Measurements from ENCODE around the gene AP5B1.

- TF ChIP-seq CBX8 (IDR thresholded peaks at IDR 0.05; ENCODE audit: borderline replicate concordance, low read depth, low read length) (no peak), SP1 (IDR thresholded peaks at IDR 0.05; ENCODE audit: low read depth, low read length) (no peak), CTCF (IDR thresholded peaks at IDR 0.05; ENCODE audit: control extremely low read depth in 1 of 3, insufficient read depth in 1 of 3, low read depth in 1 of 3, low read length in 3 of 3) (no peak), GABPA (IDR thresholded peaks at IDR 0.05; ENCODE audit: borderline replicate concordance, insufficient read depth, low read length) (no peak), HDAC6 (IDR thresholded peaks at IDR 0.05; ENCODE audit: low read depth, low read length) (no peak), CHD2 (IDR thresholded peaks at IDR 0.05; ENCODE audit: low read length) (no peak), POLR2AphosphoS5 (IDR thresholded peaks at IDR 0.05; ENCODE audit: low read depth, low read length) (no peak), RAD21 (IDR thresholded peaks at IDR 0.05 in 1 of 2, conservative IDR thresholded peaks at IDR 0.05 in 1 of 2; ENCODE audit: low read depth in 2 of 2, low read length in 2 of 2) (no peak), POLR2A (IDR thresholded peaks at IDR 0.05; ENCODE audit: control extremely low read depth in 1 of 2, low read depth in 2 of 2, low read length in 2 of 2) (no peak), EGR1 (IDR thresholded peaks at IDR 0.05; ENCODE audit: borderline replicate concordance, low read depth, low read length) (no peak), EP300 (IDR thresholded peaks at IDR 0.05; ENCODE audit: borderline replicate concordance in 1 of 2, low read depth in 2 of 2, low read length in 2 of 2) (no peak), RXRA (IDR thresholded peaks at IDR 0.05; ENCODE audit: insufficient read depth, low read depth, low read length) (no peak)
Measured at GRCh38 chr11:65781962-65782815, 1.4 kb upstream of the AP5B1 start.
